ENCODE results near the gene PAGE5. TPM values are rescaled to one million over a fixed set of nuclear protein-coding genes. Genes with fewer than 3 reads are reported as not detected.

PAGE5 gene, protein sequence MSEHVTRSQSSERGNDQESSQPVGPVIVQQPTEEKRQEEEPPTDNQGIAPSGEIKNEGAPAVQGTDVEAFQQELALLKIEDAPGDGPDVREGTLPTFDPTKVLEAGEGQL
- total RNA-seq (2022; extraction: Qiagen RNA extraction; ENCODE audit: low read depth), result not detected in 5 replicates

DNA sequence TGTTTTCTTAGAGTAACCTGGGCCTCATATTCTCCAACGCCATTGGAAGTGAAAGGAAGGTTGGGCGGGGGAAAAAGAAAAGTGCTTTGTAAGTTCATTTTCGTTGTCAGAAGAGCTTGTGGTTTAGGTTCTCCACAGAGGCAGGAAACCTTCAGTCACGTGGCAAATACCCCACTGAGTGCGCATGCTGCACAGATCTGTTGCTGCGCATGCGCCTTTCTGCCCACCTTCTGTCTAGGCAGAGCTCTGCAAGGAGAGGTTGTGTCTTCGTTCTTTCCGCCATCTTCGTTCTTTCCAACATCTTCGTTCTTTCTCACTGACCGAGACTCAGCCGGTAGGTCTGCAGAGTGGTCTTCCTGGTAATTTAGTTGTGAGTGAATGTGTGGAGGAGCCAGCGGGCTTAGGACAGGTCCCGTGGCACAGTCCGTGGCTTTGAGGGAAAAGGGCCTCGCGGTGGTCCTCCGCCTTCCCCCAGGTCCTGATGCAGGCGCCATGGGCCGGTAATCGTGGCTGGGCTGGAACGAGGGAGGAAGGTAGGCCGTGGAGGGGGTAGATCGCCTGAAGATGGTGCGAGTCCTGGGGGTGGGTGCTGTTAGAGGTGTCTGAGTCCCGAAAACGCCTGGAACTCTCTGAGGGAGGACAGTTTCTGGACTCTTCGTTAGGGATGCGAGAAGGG is at the start of gene PAGE5:
Gene PAGE5 (plus strand): TSS at position 228 of the 676 bp plus-strand sequence. CDS start 1,037 bp downstream, outside the sequence.

DNA sequence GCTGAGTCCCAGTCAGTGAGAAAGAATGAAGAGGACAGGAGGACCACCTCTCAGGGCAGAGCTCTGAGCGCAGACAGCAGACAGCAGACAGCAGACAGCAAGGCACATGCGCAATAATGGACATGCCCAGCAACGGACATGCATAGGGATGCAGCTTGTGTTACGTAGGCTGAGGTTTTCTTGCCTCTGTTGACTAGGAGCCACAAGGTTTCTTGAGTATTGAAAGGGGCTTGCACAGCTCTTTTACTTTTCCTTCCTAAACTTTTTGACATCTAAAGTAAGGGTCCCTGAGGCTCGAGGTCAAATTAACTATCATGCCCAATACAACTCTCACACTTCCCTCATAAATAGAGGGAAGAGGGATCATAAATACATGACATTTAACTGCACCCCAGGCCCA is 44.7 kb downstream of the PAGE5 start, which contains the start of gene PAGE3:
Gene PAGE3 (minus strand): TSS at position 101 of the 400 bp plus-strand sequence. CDS start 1,013 bp downstream, outside the sequence.

Other genes with a start within 250 kb of the PAGE5 start
- gene PFKFB1, start 226.2 kb upstream of the PAGE5 start, total RNA-seq (2022; extraction: Qiagen RNA extraction; ENCODE audit: low read depth), result 0.09 to 0.13 TPM (median 0.13 TPM) in 3 of 5 replicates, not detected in the others
- gene APEX2, start 220.0 kb upstream of the PAGE5 start, total RNA-seq (2022; extraction: Qiagen RNA extraction; ENCODE audit: low read depth), result 31.0 to 36.1 TPM (median 33.5 TPM) in 5 replicates
- gene ALAS2, start 189.4 kb upstream of the PAGE5 start, total RNA-seq (2022; extraction: Qiagen RNA extraction; ENCODE audit: low read depth), result not detected in 5 replicates
- not detected in 5 replicates for gene PAGE2B, start 145.3 kb upstream of the PAGE5 start, total RNA-seq (2022; extraction: Qiagen RNA extraction; ENCODE audit: low read depth)
- not detected in 5 replicates for gene PAGE2, start 131.3 kb upstream of the PAGE5 start, total RNA-seq (2022; extraction: Qiagen RNA extraction; ENCODE audit: low read depth)
- gene PAGE3, start 44.6 kb downstream of the PAGE5 start, total RNA-seq (2022; extraction: Qiagen RNA extraction; ENCODE audit: low read depth), result not detected in 5 replicates
- 6.7 to 7.6 TPM (median 6.9 TPM) in 5 replicates for gene MAGEH1, start 231.8 kb downstream of the PAGE5 start, total RNA-seq (2022; extraction: Qiagen RNA extraction; ENCODE audit: low read depth)

All from A549 treated with CpdA at 1 μM for 4 hours (cell line).